ENCODE data around the gene CASP7.
A peak's percentile ranks its signal among the peaks of the same experiment; 100 is the strongest.

Gene CASP7

GRCh38 chr10:113666682-113667252 is 12.9 kb upstream of the CASP7 start:
- peak; percentile 28 for DNase-seq

- DNase-seq, result peak; percentile 53
These were observed 739 bp downstream of the CASP7 start for GRCh38 chr10:113680190-113681111.

DNA sequence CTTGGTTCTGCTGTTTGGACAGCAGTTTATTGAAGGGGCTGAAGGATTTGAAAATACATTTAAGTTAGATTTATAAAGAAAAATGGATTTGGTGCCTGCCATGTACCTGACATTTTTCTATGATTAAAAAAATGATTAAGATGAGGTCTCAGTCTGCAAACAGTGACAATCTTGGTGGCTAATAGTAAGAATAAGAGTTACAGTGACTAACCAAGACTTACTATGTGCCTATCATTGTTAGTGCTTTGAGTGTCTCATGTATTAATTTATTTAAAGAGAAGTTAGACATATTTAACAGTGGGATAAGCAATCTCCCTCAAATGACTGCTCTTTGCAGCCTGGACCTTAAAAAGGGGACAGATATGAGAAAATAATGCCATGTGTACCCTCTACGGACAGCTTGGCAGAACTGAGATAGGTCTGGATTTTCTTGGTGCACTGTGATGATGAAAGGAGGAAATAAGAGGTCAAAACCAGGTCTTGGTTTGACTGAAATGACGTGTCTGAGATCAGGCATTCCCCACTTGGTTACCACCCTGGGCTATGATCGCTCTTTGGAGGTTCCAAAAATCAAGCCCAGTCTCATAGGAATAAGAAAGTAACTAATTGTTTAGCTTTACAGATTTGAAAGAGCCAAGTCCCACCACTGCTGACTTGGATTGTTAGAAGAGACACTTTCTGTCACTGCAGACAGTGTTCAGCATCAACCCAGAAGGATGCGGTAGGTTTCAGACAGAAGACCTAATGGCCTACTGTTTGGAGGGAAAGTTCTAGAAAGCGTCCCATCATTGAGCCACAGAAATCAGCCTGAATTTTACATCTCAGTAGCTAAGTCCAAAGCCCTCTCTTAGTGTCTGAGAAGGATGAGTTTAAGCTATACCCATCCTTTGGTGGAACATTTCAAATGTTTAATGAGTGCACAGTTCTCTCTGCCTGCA is 2.1 kb downstream of the CASP7 start:
- DNase-seq, result peak; percentile 46

GRCh38 chr10:113683300-113683699 is 3.6 kb downstream of the CASP7 start:
- no peak for DNase-seq

- DNase-seq, result no peak
These were observed 6.3 kb downstream of the CASP7 start for GRCh38 chr10:113686028-113686427.

- no peak for DNase-seq
These were observed 7.3 kb downstream of the CASP7 start for GRCh38 chr10:113687037-113687436.

DNA sequence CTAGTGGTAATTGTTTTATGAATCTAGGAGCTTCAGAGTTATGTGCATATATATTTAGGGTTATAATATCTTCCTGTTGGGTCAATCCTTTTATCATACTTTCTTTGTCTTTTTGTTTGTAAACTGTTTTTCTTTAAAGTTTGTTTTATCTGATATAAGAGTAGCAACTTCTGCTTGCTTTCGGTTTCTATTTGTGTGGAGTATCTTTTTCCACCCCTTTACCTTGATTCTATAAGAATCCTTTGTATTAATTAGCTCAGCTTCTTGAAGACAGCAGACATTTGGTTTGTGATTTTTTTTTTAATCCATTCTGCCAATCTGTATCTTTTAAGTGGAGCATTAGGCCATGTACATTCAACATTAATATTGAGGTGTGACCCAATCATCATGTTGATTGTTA is 9.3 kb downstream of the CASP7 start:
- DNase-seq, result no peak

- no peak for DNase-seq
These were observed 9.9 kb downstream of the CASP7 start for GRCh38 chr10:113689574-113689973.

- DNase-seq, result no peak
These were observed 11.0 kb downstream of the CASP7 start for GRCh38 chr10:113690749-113691148.

- DNase-seq, result no peak
These were observed 11.7 kb downstream of the CASP7 start for GRCh38 chr10:113691381-113691780.

DNA sequence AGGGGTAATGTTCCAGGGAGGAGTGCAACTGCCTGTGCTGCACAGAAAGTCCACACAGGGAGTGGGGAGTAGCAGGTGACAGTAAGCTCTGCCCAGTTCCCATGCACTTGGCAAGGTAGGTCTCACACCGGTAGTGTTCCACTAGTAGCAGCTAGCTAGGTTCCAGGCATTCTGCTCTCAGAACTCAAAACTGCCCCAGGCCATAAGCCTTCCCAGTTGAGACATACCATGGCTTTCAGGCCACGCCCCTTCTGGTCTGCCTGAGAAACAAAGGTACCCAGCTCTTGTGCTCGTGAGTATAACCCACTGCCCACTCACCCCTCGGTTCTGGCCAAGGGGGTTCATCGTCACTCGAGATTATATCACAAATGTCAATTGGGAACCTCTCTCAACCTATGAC is 12.6 kb downstream of the CASP7 start:
- no peak for DNase-seq

- DNase-seq, result no peak
These were observed 13.6 kb downstream of the CASP7 start for GRCh38 chr10:113693348-113693747.

DNA sequence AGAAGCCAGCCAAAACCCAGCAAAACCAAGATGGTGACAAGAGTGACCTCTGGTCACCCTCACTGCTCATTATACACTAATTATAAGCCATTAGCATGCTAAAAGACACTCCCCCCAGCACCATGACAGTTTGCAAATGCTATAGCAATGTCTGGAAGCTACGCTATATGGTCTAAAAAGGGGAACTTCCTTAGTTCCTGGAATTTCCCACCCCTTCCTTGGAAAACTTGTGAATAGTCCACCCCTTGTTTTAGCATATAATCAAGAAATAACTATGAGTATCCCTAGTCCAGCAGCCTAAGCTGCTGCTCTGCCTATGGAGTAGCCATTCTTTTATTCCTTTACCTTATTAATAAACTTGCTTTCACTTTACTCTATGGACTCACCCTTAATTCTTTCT is 16.0 kb downstream of the CASP7 start:
- no peak for DNase-seq

- no peak for DNase-seq
These were observed 17.9 kb downstream of the CASP7 start for GRCh38 chr10:113697595-113697994.

DNA sequence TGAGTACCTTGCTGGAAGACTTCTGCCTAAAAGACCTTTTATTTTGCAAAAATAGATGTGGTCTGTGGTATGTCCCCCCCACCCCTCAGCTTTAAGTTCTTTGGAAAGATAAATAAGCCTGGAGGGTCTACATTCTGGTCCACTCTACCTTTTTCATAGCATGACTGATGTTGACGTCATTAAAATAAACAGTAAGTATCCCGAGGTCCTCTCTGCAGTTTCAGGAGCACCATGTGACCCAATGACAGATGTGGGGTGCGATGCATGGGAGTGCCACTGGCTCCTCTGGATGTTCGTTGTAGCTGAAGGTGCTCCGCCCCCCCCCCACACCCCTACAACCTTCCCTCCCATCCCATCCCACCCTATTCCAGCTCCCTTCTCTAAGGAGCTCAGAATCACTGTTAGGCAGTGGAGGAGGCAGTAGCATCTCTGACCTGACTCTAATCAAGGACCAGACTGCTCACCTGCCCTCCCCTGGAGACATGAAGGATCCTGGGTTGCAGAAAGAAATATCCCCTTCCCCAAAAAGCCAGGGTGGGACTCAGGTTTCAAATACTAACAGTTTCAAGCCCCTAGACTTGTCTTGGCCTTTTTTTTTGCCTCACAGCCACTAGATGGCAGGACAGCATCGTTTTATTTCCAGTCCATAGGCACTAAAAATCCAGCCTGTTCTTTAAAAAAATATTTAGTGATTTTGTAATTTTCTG is 25.1 kb downstream of the CASP7 start:
- DNase-seq, result no peak

- no peak for DNase-seq
These were observed 25.6 kb downstream of the CASP7 start for GRCh38 chr10:113705344-113705652.

DNA sequence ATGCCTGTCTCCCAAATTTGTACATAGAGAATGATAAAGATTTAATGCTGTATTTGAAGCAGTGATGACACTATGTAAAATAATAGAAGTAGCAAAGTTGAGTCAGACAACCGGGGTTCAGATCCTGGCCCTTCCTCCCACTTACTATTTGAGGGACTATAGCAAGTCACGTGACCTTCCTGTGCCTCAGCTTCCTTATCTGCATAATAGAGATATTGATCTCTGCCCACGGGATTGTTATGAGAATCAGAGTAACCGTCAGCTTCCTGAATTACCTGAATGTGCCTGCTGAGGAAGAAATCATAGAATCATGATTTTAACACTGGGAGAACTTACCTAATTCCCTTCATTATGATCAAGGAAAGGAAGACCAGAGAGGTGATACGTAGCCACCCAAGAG is 26.9 kb downstream of the CASP7 start:
- DNase-seq, result no peak

- DNase-seq, result no peak
These were observed 28.9 kb downstream of the CASP7 start for GRCh38 chr10:113708640-113709039.

GRCh38 chr10:113709221-113709838 is 29.6 kb downstream of the CASP7 start:
- no peak for DNase-seq

DNA sequence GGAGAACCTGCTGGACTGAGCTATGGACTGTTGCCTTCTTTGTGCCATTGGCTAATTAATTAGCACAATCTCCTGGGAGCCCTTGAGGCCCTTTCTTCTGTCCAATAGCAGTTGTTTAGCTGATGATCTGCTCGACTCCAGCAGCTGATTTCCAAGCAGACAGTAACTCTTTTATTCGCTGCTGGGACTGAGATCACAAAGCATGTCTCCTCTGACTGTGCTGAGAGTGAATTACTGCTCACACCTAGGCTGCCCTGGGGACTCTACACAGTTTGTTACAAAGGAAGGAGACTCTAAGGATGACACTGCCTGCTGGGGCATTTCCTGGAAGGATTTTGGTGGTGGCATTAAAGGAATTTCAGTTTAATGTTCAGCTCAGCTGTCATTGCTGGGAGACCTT is 31.4 kb downstream of the CASP7 start:
- DNase-seq, result no peak

- DNase-seq, result no peak
These were observed 32.3 kb downstream of the CASP7 start for GRCh38 chr10:113712024-113712423.

Data from stimulated activated CD8-positive, alpha-beta memory T cell treated with anti-CD3 and anti-CD28 coated beads, Interleukin-4, amount 100 ng/mL, for 48 hours (primary cell).